ENCODE data around the gene ANKRD33B. TPM values are rescaled to one million over a fixed set of nuclear protein-coding genes. Genes with fewer than 3 reads are reported as not detected.

ANKRD33B gene
- total and polyA plus RNA-seq, 2 of the 13 experiments (the other 11 are each of a cell fraction or from before 2014, with no cell fraction given) = 0.02 TPM; not detected in 1

GRCh38 chr5:10545084-10545483 lies 18.8 kb upstream of the ANKRD33B start (continued):
- TF ChIP-seq, protein P1, sequence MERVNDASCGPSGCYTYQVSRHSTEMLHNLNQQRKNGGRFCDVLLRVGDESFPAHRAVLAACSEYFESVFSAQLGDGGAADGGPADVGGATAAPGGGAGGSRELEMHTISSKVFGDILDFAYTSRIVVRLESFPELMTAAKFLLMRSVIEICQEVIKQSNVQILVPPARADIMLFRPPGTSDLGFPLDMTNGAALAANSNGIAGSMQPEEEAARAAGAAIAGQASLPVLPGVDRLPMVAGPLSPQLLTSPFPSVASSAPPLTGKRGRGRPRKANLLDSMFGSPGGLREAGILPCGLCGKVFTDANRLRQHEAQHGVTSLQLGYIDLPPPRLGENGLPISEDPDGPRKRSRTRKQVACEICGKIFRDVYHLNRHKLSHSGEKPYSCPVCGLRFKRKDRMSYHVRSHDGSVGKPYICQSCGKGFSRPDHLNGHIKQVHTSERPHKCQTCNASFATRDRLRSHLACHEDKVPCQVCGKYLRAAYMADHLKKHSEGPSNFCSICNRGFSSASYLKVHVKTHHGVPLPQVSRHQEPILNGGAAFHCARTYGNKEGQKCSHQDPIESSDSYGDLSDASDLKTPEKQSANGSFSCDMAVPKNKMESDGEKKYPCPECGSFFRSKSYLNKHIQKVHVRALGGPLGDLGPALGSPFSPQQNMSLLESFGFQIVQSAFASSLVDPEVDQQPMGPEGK (CRISPR knock-in tag; IDR thresholded peaks at IDR 0.05) = no peak
- no peak for TF ChIP-seq ZBTB34 (CRISPR knock-in tag; IDR thresholded peaks at IDR 0.05)

DNA sequence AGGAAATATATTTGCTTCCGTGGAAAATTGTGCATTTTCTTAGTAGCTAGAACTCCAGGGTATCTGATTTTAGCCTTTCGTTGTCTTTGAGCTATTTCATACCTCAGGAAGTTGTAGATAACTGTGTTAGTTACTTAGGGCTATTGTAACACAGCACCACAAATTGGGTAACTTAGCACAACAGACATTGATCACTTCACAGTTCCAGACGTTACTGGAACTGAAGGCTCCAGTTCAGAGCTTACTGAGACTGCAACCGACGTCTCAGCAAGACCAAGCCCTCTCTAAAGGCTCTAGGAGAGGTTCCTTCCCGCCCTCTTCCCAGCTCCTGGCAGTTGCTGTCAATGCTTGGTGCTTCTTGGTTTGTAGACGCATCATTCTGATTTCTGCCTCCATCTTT lies 17.7 kb upstream of the ANKRD33B start:
- Histone ChIP-seq H3K27me3 (ENCODE audit: control insufficient read depth in 1 of 2, insufficient read depth in 2 of 2, low read length in 2 of 2) (peaks cover 0 to 9% of the 10 kb centered on the region in 2 experiments; a peak in 3 of 5 replicates), H3K9me3 (ENCODE audit: low read length) (no peaks in the 10 kb centered on the region), H3K4me1 (ENCODE audit: insufficient read depth, low read length) (no peaks in the 10 kb centered on the region), H3K36me3 (replicated peaks in 1 of 2; ENCODE audit: control insufficient read depth in 1 of 2, insufficient read depth in 2 of 2, low read length in 2 of 2) (no peaks in the 10 kb centered on the region), H3K27ac (ENCODE audit: extremely low read length, insufficient read depth, low read length) (no peak overlapping the region), H4K20me1 (ENCODE audit: insufficient read depth, low read length) (no peaks in the 10 kb centered on the region), H3K4me3 (replicated peaks in 1 of 3; ENCODE audit: insufficient read depth in 1 of 3, low read depth in 2 of 3, low read length in 3 of 3) (no peak overlapping the region), H2AFZ (ENCODE audit: low read length) (no peak overlapping the region), H3K4me2 (ENCODE audit: low read depth, low read length) (no peak overlapping the region), H3K79me2 (ENCODE audit: insufficient read depth, low read length) (no peaks in the 10 kb centered on the region), H3K9ac (ENCODE audit: insufficient read depth, low read depth, low read length) (no peak overlapping the region)
- ChIA-PET CTCF (ENCODE audit: low intra/inter-chr PET ratio, low total read pairs) (no interaction called here), POLR2A (no interaction called here)
- in situ Hi-C loops (cut with HindIII; ENCODE audit: extremely low pct_ligation_motif_present, low pct_unique_long_range_greater_than_20kb) (no loop called here), intact Hi-C loops (cut with micrococcal nuclease; ENCODE audit: unreplicated experiment) (no loop called here)
- no peak for TF ChIP-seq RCOR2 (CRISPR knock-in tag; IDR thresholded peaks at IDR 0.05)
- no peak for TF ChIP-seq ZNF224 (CRISPR knock-in tag; IDR thresholded peaks at IDR 0.05)
- no peak for TF ChIP-seq ZNF879 (CRISPR knock-in tag; IDR thresholded peaks at IDR 0.05)
- TF ChIP-seq YY1 (IDR thresholded peaks at IDR 0.05; ENCODE audit: insufficient read depth, insufficient replicate concordance, low read depth, low read length) = no peak
- TF ChIP-seq NFE2L1 (CRISPR knock-in tag; IDR thresholded peaks at IDR 0.05; ENCODE audit: borderline replicate concordance) = no peak
- TF ChIP-seq CBX1 (IDR thresholded peaks at IDR 0.05; ENCODE audit: low read depth) = no peak
- no peak for TF ChIP-seq ZMYM4 (CRISPR knock-in tag; IDR thresholded peaks at IDR 0.05)
- no peak for TF ChIP-seq ZNF792 (CRISPR knock-in tag; IDR thresholded peaks at IDR 0.05)
- TF ChIP-seq ZNF713 (CRISPR knock-in tag; IDR thresholded peaks at IDR 0.05) = no peak
- TF ChIP-seq SIX4 (CRISPR knock-in tag; IDR thresholded peaks at IDR 0.05) = no peak
- no peak for TF ChIP-seq HNRNPLL (IDR thresholded peaks at IDR 0.05; ENCODE audit: low read depth, low read length, poor library complexity, severe bottlenecking)
- no peak for TF ChIP-seq ZNF3 (CRISPR knock-in tag; IDR thresholded peaks at IDR 0.05)
- ATAC-seq = no peak
- 6% methylated on average over 4 of the region's 7 CpGs for WGBS (ENCODE audit: low lambda C conversion rate)
- no TSS peak for BruUV-seq (replicated peaks)
- no peak for FAIRE-seq
- no peak for DNase-seq (ENCODE audit: low spot score)
